GM11168 (cell line): ENCODE measurements around the gene NBPF3.
"Not testable (repeated sequence)": the region's sequence is repeated elsewhere in the genome, so short reads cannot be mapped to it uniquely, and the experiment has no call there.

Experiments
- in situ Hi-C: fragments of 300-500 bp; cut with MboI; formaldehyde crosslinking; loops from one replicate; pipeline ENCODE4 v1.12.0; 2022; ENCODE audit warnings: low sequenced_read_pairs; ENCODE audit not compliant: unreplicated experiment

The NBPF3 gene

DNA sequence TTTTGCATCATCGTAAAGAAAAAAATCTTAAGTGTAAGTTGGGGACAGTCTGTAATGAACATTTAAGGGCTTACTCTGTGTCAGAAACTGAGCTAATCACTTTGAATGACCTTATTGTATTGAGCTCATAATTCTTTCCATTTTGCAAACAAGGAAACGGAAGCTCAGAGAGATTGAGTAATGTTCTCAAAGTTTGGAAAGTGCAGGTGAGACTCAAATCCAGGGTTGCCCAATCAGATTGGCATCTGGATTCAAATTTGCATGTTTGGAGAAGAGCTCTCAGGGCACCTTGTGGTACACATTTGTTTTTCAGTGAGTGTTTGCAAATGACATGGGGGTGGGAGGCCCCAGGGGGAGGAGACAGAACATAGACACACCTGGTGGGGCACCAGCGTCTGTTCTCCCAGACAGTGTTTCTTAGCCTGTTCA lies 77.2 kb downstream of the NBPF3 start:
- in situ Hi-C loops, result no loop called here

DNA sequence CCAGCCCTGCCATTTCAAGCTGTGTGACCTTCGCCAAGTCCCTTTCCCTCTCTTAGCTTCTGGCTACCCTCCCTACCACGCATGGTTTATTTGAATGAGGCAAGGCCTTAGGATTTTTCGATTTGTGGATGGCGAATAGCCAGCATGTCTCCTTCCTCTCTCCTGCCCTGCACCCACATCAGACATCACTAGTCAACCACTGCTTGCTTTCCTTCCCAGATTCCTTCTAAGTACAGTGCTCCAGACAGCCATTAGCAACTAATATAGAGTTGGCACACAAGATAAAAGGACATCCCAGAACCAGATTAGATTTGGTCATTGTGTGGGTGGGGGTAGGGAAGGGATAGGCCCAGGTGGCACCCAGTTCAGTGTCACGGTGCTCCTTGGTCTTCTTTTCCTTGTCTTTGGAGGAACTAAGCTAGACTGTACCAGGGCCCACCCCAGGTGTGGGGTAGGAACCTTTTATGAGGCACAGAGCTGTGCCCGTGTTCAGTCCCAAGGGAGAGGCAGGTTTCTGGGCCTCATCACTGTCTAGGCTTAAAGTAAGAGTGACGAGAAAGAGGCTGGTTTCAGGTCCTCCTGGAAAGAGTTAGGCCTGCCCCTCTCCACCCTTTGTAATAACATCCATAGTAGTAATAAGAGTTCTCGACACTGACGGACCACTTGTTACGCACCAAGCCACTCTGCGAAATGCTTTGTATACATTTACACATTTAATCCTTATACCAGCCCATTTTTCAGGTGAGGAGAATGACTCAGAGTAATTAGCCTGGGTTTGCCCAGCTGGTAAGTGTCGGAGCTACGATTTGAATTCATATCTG lies 77.9 kb downstream of the NBPF3 start:
- in situ Hi-C loops, result no loop called here

DNA sequence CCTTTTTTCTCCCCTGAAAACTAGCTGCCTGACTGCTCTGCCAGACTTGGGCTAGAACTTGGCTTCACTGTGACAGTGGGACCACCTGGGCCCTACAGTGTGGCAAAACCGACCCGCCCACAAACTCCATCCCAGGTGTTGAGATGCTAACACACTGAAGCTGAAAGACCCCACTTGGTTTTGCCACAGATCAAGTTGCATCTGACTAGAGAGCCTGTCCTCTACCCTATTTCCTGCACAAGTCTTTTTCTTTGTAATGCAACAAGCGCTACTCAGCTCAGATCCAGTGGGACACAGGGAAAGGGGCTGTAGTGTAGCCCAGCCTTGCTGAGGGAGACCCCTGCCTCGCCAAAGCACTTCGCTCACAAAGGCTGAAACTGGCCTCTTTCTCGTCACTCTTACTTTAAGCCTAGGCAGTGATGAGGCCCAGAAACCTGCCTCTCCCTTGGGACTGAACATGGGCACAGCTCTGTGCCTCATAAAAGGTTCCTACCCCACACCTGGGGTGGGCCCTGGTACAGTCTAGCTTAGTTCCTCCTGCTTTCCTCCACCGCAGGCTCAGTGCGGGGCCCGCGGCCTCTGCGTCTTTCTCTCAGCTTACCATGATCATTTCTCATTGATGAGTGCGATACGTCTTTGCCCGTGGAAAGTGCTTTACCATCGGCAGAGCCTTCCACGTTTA lies 79.0 kb downstream of the NBPF3 start:
- in situ Hi-C loops, result no loop called here

DNA sequence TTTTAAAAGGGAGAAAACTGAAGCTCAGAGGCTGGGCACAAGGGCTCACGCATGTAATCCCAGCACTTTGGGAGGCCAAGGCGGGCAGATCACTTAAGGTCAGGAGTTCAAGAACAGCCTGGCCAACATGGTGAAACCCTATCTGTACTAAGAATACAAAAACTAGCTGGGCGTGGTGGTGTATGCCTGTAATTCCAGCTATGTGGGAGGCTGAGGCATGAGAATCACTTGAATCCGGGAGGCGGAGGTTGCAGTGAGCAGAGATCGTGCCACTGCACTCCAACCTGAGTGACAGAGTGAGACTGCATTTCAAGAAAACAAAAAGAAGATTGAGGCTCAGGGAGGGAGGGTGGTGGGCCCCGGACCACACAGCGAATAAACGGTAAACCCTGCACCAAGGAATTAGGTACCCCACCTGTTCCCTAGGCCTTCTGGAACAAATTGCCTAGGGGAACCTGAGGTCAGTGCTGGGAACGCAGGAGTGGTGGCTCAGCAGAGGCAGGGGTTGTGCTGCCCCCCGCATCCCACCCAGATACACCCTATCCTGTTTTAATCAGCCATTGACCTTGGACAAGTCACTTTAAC lies 79.6 kb downstream of the NBPF3 start:
- in situ Hi-C loops, result not testable (repeated sequence)

DNA sequence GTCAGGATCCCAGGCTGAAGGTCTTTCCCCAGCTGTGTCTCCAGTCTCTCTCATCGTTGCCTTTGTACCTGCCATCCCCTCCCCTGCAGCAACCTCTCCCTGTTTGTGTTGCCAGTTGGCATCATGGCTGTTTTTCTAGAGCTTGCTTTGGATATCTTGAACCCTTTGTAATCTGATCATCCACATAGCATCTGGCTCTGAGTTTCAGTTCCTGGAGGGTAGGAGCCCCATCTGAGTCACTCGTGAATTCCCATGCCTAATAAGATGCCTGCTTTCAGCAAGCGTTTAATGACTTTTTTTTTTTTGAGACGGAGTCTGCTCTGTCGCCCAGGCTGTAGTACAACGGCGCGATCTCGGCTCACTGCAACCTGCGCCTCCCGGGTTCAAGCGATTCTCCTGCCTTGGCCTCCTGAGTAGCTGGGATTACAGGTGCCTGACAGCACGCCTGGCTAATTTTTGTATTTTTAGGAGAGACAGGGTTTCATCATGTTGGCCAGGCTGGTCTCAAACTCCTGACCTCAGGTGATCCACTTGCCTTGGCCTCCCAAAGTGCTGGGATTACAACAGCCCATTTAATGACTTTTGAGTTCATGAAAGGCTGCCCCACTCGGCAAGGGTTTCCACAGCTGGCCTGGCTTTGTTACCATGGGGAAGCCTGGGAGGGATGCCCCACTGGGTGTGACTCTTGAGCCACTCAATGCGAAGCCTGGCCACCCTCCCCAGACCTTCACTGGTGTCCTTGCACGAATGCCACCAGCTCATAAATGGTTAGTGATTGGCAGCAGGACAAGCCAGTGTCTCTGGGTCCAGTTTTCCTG lies 81.2 kb downstream of the NBPF3 start:
- in situ Hi-C loops, result no loop called here

DNA sequence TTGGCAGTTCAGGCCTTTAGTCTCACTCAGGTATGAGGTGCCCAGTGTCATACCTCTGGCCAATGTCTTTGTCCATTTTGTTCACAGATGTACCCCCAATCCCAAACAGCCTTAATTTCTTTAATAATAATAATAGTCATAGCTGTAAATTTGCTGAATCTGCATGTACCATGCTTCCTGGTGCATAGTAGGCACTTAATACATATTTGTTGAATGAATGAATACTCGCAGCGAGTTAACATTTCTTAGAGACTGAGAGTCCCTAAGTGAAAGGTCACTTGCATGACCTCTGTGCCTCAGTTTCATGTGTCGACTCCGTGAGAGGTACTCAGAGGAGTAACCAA lies 81.8 kb downstream of the NBPF3 start:
- in situ Hi-C loops, result no loop called here

DNA sequence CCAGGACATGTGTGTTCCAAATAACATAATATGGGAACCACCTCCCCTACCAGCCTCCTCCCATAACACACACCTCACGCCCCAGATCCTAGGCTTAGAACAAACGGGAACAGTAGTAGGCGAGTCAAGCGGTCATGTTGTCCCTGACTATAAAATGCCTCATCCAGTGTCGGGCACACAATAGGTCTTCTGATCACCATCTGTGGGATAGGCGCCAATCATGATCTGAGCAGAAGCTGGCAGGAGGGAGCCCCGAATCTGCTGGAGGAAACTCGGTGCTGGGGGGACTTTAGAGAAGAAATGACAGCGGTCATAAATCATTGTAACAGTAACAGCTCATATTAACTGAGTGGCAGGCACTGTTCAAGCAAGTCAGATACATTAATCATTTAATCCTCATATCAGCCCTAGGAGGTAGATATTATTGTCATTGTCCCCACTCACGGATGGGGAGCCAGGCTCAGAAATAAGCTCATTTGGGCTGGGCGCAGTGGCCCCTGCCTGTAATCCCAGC lies 82.6 kb downstream of the NBPF3 start:
- in situ Hi-C loops, result no loop called here

DNA sequence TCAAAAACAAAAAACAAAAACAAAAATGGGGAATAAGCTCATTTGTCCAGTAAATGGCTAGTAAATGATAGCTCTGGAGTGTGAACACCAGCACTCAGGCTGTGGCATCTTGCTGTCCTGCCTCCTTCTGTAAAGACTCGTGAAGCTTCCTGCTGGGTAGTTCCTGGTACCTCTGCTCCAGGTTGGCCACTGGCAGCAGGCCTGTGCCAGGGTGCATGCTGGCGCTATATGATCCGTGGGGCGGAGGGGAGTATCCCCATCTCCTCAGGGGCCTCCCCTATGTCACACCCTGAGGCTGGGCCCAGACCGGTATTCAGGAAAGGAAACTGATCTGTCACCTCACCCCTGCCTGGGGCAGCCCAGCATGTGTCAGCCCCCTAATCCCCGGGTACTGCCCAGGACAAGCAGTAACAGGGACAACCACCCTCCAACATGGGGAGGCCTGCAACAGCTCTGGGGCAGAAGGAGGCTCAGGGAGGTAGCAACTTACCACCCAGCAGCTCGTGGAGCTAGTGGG lies 83.4 kb downstream of the NBPF3 start:
- in situ Hi-C loops, result no loop called here

DNA sequence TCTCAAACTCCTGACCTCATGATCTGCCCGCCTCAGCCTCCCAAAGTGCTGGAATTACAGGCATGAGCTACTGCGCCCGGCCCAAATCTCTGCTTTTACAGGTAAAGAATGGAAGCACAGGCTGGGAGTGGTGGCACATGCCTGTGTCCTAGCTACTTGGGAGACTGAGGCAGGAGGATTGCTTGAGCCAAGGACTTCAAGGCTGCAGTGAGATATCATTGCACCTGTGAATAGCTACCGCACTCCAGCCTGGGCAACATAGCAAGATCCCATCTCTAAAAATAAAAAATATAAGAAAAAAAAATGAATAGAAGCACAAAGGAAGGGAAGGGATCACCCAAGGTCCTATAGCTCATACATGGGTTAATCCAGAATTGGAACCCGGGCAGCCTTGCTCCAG lies 84.3 kb downstream of the NBPF3 start:
- in situ Hi-C loops, result no loop called here

DNA sequence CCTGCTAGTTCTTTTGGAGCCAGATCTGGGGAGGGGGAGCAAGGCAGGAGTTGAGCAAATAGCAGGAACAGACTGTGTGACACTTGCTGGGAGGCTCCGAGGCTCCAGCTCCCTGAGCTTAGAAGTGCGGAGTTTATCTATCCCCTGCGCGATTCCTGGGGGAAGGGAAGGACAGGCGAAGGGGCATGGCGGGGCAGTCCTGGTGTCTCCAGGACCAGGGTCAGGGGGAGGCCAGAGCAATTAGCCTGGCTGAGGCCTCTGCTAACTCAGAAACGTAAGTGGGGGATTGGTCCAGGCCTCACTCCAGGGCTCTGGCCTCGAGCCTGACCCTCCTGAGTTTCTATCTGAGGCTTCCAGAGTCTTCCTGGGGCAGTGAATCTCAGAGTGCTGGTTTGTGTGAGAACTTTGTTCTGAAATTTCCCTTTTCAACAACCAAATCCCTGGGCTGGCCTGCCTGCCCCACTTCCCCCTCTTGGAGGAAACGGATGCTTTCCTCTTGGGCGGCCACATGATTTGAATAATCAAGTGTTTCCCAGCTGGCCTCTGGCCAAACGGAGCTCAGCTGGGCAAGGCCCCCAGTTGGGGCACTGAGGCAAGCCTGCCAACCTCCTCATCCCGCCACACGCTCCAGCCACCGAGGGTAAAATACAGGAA lies 84.9 kb downstream of the NBPF3 start:
- in situ Hi-C loops, result no loop called here

DNA sequence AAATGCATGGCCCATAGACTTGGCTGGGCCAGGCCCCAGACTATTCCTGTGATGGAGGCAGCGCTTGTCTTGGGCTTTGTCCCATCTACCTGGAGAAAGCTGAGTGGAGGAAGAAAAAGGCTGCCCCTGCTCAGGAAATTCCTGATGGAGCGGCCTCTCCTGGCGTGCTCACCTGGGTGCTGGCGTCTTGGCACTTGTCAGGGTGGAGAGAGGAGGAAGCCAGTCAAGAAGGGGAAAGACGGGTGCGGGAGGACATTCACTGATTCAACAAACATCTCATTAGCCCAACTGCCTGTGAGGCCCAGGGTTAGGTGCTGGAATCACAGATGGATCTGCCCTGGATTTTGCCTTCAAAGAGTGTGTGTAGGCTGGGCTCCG lies 85.4 kb downstream of the NBPF3 start:
- in situ Hi-C loops, result no loop called here

DNA sequence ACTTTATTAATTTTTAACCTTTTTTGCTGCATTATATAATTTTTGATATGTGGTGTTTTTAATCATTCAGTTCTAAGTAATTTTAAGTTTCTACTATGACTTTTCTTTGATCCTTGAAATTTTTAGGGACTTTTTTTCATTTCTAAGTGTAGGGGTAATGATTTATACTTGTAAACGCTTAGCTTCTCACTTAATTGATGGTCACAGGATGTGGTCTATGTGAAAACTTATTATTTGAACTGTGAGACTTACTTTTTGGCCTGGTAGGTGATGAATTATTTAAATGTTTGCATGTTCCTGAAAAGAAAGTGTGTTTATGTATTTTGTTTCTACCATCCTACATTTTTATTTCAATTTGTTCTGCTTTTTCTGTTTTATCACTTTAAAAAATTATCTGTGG lies 86.5 kb downstream of the NBPF3 start:
- in situ Hi-C loops, result no loop called here

DNA sequence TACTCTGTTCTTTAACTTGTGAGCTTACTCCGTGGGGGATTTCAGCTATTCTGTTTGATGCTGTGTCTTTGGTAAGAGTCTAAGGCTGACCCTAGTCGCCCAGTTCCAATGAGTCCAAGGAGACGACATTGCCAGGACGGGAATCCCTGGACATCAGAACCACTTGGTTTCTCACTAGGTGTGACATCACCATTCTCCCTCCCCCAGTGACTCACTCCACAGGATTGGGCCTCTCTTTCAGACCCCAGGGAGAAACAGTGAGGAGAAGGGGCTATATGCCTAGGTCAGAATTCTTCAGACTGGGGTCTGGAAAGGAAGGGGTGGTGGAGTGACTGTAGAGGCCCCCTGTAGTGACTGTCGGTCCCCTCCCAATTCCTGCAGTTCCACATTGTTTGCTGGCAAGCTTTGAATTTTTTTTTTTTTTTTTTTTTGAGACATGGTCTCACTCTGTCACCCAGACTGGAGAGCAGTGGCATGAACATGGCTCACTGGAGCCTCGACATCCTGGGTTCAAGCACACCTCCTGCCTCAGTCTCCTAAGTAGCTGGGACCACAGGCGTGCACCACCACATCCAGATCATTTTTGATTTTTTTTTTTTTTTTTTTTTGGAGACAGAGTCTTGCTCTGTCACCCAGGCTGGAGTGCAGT lies 90.6 kb downstream of the NBPF3 start:
- in situ Hi-C loops, result no loop called here

DNA sequence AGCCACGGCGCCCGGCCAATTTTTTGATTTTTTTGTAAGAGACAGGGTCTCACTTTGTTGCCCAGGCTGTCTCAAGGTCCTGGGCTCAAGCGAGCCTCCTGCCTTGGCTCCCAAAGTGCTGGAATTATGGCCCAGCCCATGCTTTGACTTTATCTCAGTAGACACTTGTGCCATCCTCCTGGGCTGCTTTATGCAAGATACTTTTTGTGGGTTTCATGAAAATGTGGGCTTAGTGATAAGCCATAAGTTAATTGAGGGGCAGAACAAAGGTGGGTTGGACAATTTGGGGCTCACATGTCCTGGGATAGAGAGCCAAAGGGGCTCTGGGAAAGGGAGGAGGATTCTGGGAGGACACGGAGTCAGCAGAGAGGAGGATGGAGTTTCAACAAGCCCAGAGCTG lies 91.3 kb downstream of the NBPF3 start:
- in situ Hi-C loops, result no loop called here

DNA sequence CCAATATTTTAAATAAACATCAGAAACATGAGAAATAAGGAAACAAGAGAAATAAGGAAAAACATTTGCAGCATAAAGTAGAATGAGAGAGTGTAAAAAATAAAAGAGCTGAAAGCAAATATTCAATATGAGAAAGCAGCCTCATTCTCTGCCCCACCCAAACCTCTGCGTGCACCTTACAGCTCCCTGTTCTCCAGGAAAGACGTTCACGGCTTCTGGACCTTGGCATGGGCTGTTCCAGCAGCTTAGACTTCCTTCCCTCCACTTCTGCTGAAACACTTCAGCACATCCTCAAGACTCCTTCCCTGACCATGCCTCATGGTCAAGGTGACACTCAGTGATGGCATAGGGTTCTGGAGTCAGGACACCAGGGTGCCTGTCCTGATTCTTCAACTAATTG lies 92.6 kb downstream of the NBPF3 start:
- in situ Hi-C loops, result no loop called here

DNA sequence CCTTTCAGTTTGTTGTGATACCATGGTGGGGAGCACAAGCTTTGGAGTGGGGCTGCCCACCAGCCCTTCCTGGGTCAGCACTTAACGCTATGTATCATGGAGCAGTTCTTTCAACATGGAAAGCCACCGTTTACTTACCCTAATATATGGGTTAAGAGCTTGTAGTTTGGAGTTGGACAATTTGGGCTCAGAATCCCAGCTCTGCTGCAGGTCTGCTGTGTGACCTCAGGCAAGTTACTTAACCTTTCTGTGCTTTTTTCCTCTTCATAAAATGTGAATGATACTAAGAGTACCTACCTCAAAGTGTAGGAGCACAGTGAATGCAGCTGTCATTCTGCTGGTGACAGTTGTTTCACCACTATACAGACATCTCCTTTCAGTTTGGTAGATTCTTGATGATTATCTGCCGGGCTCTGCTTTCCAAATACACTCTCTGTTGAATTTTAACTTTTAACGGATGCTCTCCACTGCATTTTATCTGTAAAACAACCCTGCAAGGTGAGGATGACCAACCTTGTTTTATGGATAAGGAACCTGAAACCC lies 93.1 kb downstream of the NBPF3 start:
- in situ Hi-C loops, result no loop called here

DNA sequence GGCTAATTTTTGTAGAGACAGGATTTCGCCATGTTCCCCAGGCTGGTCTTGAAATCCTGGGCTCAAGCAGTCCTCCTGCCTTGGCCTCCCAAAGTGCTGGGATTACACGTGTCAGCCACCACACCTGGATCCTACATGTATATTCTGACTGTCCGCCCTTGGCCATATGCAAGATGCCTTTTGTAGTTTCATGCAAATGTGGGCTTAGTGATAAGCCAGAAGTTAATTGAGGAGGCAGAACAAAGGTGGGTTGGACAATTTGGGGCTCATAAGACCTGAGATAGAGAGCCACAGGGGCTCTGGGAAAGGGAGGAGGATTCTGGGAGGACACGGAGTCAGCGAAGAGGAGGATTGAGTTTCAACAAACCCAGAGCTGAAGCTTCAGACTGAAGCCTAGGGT lies 94.2 kb downstream of the NBPF3 start:
- in situ Hi-C loops, result no loop called here
